Nephron progenitor cell (in vitro differentiated cells): Measurements from ENCODE around the gene GRM6.

Source experiments
- DNase-seq: peaks from one replicate; pipeline ENCODE4 v3.0.0; 2021
- H3K27ac Mint-ChIP-seq: 2 replicates; pipeline ENCODE4 v1.8.0; 2021; ENCODE audit warnings: mild to moderate bottlenecking, moderate library complexity, mixed read lengths
- H3K27me3 Mint-ChIP-seq: 2 replicates; pipeline ENCODE4 v1.8.0; 2021; ENCODE audit warnings: mild to moderate bottlenecking, low read depth, mixed read lengths; ENCODE audit not compliant: poor library complexity
- H3K36me3 Mint-ChIP-seq: 2 replicates; pipeline ENCODE4 v1.8.0; 2021; ENCODE audit warnings: low read depth, mixed read lengths
- H3K4me1 Mint-ChIP-seq: 2 replicates; pipeline ENCODE4 v1.8.0; 2021; ENCODE audit warnings: mixed read lengths
- H3K4me3 Mint-ChIP-seq: 2 replicates; pipeline ENCODE4 v1.8.0; 2021; ENCODE audit warnings: mild to moderate bottlenecking, moderate library complexity, mixed read lengths
- H3K9me3 Mint-ChIP-seq: 2 replicates; pipeline ENCODE4 v1.8.0; 2021; ENCODE audit warnings: mild to moderate bottlenecking, moderate library complexity, mixed read lengths
- TF ChIP-seq, protein P1 (sequence below): fragments of 200-600 bp; sonication (generic); IDR thresholded peaks from 2 replicates; pipeline ENCODE4 v1.5.0; 2021; ENCODE audit warnings: antibody characterized with exemption

The GRM6 gene

DNA sequence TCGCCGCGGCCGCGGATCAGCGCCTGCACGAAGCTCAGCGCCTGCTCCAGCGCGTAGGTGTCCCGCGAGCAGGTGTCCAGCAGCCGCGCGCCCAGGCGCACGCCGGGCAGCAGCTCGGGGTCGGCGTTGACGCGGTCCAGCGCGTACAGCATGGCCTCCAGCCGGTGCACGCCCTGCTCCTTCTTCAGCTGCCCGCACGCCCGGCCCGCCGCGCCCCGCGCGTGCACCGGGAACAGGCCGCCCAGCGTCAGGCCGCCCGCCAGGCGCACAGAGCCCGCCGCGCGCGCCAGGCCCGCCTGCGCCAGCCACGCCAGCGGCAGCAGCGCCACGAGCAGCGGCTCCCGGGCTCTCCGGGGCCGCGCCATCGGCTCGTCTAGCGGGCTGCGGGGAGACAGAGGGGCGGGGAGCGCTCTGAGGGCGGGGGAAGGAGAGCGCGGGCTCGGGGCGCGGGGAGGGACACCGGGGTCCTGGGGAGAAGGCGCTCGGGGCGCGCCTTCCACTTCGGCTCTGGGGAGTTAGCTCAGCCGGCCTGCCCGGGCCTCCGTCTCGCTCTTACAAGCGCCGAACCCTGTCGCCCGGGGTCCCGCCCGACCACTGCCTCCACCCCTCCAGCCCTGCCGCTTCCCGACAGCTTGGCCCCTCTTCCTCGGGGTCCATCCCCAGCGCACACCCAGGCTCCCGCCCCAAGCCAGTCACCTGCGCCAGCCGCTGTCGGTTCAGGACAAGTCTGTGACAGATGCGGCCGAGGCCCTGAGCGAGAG lies at the start of gene GRM6:
Gene GRM6 (minus strand): TSS at position 741 of the 761 bp plus-strand sequence. CDS start 376 bp downstream, at position 365.
- Mint-ChIP-seq H3K4me1 (peaks cover 3% of the 10 kb centered on the region), H3K27me3 (peaks cover 68% of the 10 kb centered on the region), H3K9me3 (peaks cover 56% of the 10 kb centered on the region), H3K27ac (no peak within 1 kb of the TSS), H3K36me3 (no peaks in the 10 kb centered on the region), H3K4me3 (peak within 1 kb of the TSS; percentile 74)
- DNase-seq = peak; percentile 57
- TF ChIP-seq, protein P1, sequence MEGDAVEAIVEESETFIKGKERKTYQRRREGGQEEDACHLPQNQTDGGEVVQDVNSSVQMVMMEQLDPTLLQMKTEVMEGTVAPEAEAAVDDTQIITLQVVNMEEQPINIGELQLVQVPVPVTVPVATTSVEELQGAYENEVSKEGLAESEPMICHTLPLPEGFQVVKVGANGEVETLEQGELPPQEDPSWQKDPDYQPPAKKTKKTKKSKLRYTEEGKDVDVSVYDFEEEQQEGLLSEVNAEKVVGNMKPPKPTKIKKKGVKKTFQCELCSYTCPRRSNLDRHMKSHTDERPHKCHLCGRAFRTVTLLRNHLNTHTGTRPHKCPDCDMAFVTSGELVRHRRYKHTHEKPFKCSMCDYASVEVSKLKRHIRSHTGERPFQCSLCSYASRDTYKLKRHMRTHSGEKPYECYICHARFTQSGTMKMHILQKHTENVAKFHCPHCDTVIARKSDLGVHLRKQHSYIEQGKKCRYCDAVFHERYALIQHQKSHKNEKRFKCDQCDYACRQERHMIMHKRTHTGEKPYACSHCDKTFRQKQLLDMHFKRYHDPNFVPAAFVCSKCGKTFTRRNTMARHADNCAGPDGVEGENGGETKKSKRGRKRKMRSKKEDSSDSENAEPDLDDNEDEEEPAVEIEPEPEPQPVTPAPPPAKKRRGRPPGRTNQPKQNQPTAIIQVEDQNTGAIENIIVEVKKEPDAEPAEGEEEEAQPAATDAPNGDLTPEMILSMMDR = no peak

DNA sequence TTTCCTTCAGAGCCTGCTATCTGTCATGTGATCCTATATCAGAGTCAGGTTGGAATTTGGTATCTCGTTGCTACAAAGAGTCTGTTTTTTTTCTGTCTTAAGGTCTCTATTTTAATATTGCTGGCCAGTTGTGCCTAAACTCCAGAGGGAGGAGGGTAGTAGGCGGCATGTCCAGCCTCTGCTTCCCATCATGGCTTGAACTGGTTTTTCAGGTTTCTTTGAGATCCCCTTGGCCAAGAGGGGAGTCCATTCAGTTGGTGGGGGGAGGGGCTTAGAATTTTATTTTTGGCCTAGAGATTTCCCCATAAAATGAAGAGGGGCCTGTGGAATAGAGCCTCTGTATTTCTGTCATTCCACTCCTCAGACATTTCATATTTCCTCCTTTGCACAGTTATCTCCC lies 49.6 kb upstream of the GRM6 start:
- Mint-ChIP-seq H3K36me3 (no peaks in the 10 kb centered on the region), H3K4me1 (no peaks in the 10 kb centered on the region), H3K4me3 (no peak overlapping the region), H3K27me3 (peaks cover 3% of the 10 kb centered on the region), H3K27ac (no peak overlapping the region), H3K9me3 (peaks cover 83% of the 10 kb centered on the region)
- TF ChIP-seq, protein P1 = no peak
- DNase-seq = no peak

DNA sequence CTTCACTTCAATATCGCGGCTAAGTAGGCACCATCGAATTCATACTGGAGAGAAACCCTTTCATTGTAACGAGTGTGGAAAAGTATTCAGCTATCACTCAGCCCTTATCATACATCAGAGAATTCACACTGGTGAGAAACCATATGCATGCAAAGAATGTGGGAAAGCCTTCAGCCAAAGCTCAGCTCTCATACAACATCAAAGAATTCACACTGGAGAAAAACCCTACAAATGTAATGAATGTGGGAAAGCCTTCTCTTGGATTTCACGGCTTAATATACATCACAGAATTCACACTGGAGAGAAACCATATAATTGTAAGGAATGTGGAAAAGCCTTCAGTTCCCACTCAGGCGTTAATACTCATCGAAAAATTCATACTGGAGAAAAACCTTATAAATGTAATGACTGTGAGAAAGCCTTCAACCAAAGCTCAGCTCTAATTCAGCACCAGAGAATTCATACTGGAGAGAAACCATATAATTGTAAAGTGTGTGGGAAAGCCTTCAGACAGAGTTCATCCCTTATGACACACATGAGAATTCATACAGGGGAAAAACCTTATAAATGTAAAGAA lies 38.0 kb upstream of the GRM6 start:
- no peak for DNase-seq
- no peak overlapping the region for H3K4me3 Mint-ChIP-seq
- TF ChIP-seq, protein P1 = no peak
- H3K27ac Mint-ChIP-seq = no peak overlapping the region
- peaks cover 99% of the 10 kb centered on the region for H3K9me3 Mint-ChIP-seq
- H3K27me3 Mint-ChIP-seq = peaks cover 4% of the 10 kb centered on the region
- H3K4me1 Mint-ChIP-seq = no peaks in the 10 kb centered on the region
- peaks cover 86% of the 10 kb centered on the region for H3K36me3 Mint-ChIP-seq

DNA sequence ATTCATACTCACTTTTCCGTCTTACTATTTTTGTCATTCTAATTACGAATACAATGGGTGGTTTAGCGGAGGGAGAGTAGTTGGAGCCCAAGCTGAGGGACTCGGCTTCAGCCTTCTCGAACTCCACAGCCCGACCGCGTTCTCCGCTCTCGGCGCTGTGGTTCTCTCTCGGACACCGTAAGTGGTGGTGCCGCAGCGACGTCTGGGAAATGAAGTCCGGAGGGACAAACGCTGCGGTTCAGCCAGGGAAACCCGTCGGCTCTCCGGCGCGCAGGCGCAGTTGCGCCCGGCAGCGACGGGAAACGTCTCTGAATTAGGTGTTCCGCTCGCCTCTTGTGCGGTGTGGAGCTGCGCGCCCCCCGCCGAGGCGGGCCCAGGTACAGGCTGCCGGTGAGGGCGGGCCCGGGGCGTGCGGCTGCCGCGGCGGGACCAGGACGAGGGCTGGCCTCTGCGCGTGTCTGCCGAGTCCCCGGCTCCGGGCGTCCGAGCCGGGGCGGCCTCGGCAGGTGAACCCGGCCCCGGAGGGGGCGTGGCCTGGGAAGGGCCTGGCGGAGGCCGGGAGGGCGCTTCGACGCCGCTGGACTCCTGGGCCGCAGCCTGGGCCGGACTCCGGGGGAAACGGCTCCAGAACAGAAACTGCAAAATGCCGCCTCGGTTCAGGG lies 28.5 kb upstream of the GRM6 start, which contains the start of gene ZNF879:
Gene ZNF879 (plus strand): TSS at position 277 of the 662 bp plus-strand sequence. CDS start 1,201 bp downstream, outside the sequence.
- TF ChIP-seq, protein P1 = no peak

DNA sequence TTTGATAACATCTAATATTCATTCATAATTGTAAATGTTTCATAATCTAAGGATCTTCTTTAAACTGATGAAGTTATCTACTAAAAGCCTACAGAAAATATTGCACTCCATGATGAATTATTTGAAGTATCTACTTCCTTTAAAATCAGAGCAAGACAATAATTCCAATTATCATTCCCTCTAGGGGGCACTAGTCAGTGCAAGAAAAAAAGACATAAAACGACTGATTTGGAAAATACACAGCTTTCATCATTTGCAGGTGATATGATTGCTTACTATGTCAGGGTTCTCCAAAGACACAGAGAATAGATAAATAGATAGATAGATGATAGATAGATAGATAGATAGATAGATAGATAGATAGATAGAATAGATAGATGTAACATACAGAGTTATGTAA lies 13.5 kb upstream of the GRM6 start:
- peaks cover 73% of the 10 kb centered on the region for H3K9me3 Mint-ChIP-seq
- no peaks in the 10 kb centered on the region for H3K36me3 Mint-ChIP-seq
- DNase-seq = no peak
- no peaks in the 10 kb centered on the region for H3K4me1 Mint-ChIP-seq
- no peak overlapping the region for H3K4me3 Mint-ChIP-seq
- H3K27ac Mint-ChIP-seq = no peak overlapping the region
- TF ChIP-seq, protein P1 = no peak
- peaks cover 6% of the 10 kb centered on the region for H3K27me3 Mint-ChIP-seq

More for the DNA sequence above, 28.5 kb upstream of the GRM6 start, which contains the start of gene ZNF879:
- H3K4me1 Mint-ChIP-seq = peaks cover 4% of the 10 kb centered on the region
- DNase-seq = peak; percentile 89
- H3K27ac Mint-ChIP-seq = no peak within 1 kb of the TSS
- H3K36me3 Mint-ChIP-seq = peaks cover 51% of the 10 kb centered on the region
- peaks cover 89% of the 10 kb centered on the region for H3K9me3 Mint-ChIP-seq
- H3K4me3 Mint-ChIP-seq = peak within 1 kb of the TSS; percentile 93
- peaks cover 13% of the 10 kb centered on the region for H3K27me3 Mint-ChIP-seq
